CD14-positive monocyte (primary cell): ENCODE results near the gene ZC3H11A. TPM values are rescaled to one million over a fixed set of nuclear protein-coding genes. Genes with fewer than 3 reads are reported as not detected.

Experiments used
- DNase-seq, 3 donors: peaks; one replicate each; pipeline ENCODE4 v3.0.0-alpha.2; 2011 to 2022
- H2AFZ ChIP-seq: 2 replicates; pipeline ENCODE4 v1.6.0; 2012; ENCODE audit warnings: mild to moderate bottlenecking, low read depth, low read length, inconsistent platforms; ENCODE audit not compliant: insufficient read depth, poor library complexity, severe bottlenecking
- H3K27ac ChIP-seq, 2 donors: 1 replicate in 1 of 2; 2 replicates in 1 of 2; pipeline ENCODE4 v1.5.1; 2012 to 2013; ENCODE audit warnings: low read length in 2 of 2, control low read depth in 1 of 2, inconsistent platforms in 1 of 2, low read depth in 1 of 2, mild to moderate bottlenecking in 1 of 2
- H3K27me3 ChIP-seq, 2 donors: one replicate each; pipeline versions ENCODE4 v1.6.0 to v1.6.1; 2011 to 2013; ENCODE audit warnings: low read length in 2 of 2; ENCODE audit not compliant: control insufficient read depth in 2 of 2, insufficient read depth in 2 of 2
- H3K36me3 ChIP-seq, 2 donors: replicated peaks in 1 of 2; 1 replicate in 1 of 2; 2 replicates in 1 of 2; pipeline versions ENCODE4 v1.5.1 to v1.6.1; 2012 to 2013; ENCODE audit warnings: low read length in 2 of 2, control low read depth in 1 of 2, inconsistent platforms in 1 of 2, mild to moderate bottlenecking in 1 of 2; ENCODE audit not compliant: insufficient read depth in 2 of 2, control insufficient read depth in 1 of 2
- H3K4me1 ChIP-seq, 2 donors: 1 replicate in 1 of 2; 2 replicates in 1 of 2; pipeline versions ENCODE4 v1.5.1 to v1.6.1; 2012 to 2013; ENCODE audit warnings: low read length in 2 of 2, control low read depth in 1 of 2, inconsistent platforms in 1 of 2, mild to moderate bottlenecking in 1 of 2, moderate library complexity in 1 of 2; ENCODE audit not compliant: insufficient read depth in 2 of 2, control insufficient read depth in 1 of 2
- H3K4me2 ChIP-seq: replicated peaks from 2 replicates; pipeline ENCODE3; 2012; ENCODE audit warnings: low read length, moderate library complexity, mild to moderate bottlenecking; ENCODE audit not compliant: poor library complexity, severe bottlenecking; ENCODE audit errors: extremely low read depth
- H3K4me3 ChIP-seq, 3 experiments: fragments of 200-600 bp in 1 of 3; sonication (generic) in 1 of 3; replicated peaks in 1 of 3; 1 replicate in 2 of 3; 2 replicates in 1 of 3; pipeline ENCODE4 v1.5.1; 2011 to 2013; ENCODE audit warnings: low read length in 3 of 3, mild to moderate bottlenecking in 3 of 3, control low read depth in 2 of 3, low read depth in 2 of 3, inconsistent platforms in 1 of 3, moderate library complexity in 1 of 3
- H3K79me2 ChIP-seq: 2 replicates; pipeline ENCODE4 v1.6.0; 2012; ENCODE audit warnings: mild to moderate bottlenecking, control low read depth, inconsistent platforms, low read length, moderate library complexity; ENCODE audit not compliant: insufficient read depth
- H3K9ac ChIP-seq: 2 replicates; pipeline ENCODE4 v1.6.0; 2017; ENCODE audit warnings: low read length, mild to moderate bottlenecking; ENCODE audit not compliant: insufficient read depth, poor library complexity, severe bottlenecking
- H3K9me3 ChIP-seq, 2 donors: replicated peaks in 1 of 2; 1 replicate in 1 of 2; 2 replicates in 1 of 2; pipeline versions ENCODE4 v1.5.1 to v1.6.1; 2012 to 2013; ENCODE audit warnings: low read length in 2 of 2, control low read depth in 1 of 2; ENCODE audit not compliant: control insufficient read depth in 1 of 2, insufficient read depth in 1 of 2
- H4K20me1 ChIP-seq: 2 replicates; pipeline ENCODE4 v1.6.0; 2012; ENCODE audit warnings: mild to moderate bottlenecking, low read length, control low read depth, moderate library complexity; ENCODE audit not compliant: insufficient read depth
- H3K27ac Mint-ChIP-seq, 7 donors: one replicate each; pipeline ENCODE4 v1.8.0; 2020; ENCODE audit warnings: mild to moderate bottlenecking in 7 of 7, mixed read lengths in 7 of 7, moderate library complexity in 6 of 7, inconsistent platforms in 2 of 7
- H3K27me3 Mint-ChIP-seq, 3 donors: one replicate each; pipeline ENCODE4 v1.8.0; 2021 to 2022; ENCODE audit warnings: low read depth in 3 of 3, mild to moderate bottlenecking in 3 of 3, mixed read lengths in 3 of 3, moderate library complexity in 3 of 3, inconsistent platforms in 1 of 3
- H3K36me3 Mint-ChIP-seq, 2 donors: one replicate each; pipeline ENCODE4 v1.8.0; 2020; ENCODE audit warnings: mixed read lengths in 2 of 2, inconsistent platforms in 1 of 2, mild to moderate bottlenecking in 1 of 2
- H3K4me1 Mint-ChIP-seq: one replicate; pipeline ENCODE4 v1.8.0; 2020; ENCODE audit warnings: mild to moderate bottlenecking, mixed read lengths
- H3K4me3 Mint-ChIP-seq, 2 donors: one replicate each; pipeline ENCODE4 v1.8.0; 2020; ENCODE audit warnings: mild to moderate bottlenecking in 2 of 2, mixed read lengths in 2 of 2, moderate library complexity in 1 of 2
- H3K9me3 Mint-ChIP-seq, 7 donors: one replicate each; pipeline ENCODE4 v1.8.0; 2020 to 2022; ENCODE audit warnings: mixed read lengths in 7 of 7, mild to moderate bottlenecking in 6 of 7, moderate library complexity in 6 of 7, inconsistent platforms in 2 of 7
- CTCF ChIP-seq: fragments of 200-600 bp; IDR thresholded peaks from one replicate; pipeline ENCODE4 v1.8.0; 2022; ENCODE audit warnings: antibody characterized with exemption, mild to moderate bottlenecking
- WGBS: methylation state at CpG from one replicate; pipeline ENCODE4 v1.1.5; 2013; ENCODE audit warnings: missing lambda C conversion rate; ENCODE audit not compliant: insufficient coverage; 5-methylcytosine and 5-hydroxymethylcytosine counted together
- intact Hi-C, 2 donors: fragments of 100-400 bp; cut with micrococcal nuclease; formaldehyde crosslinking; loops; one replicate each; pipeline versions ENCODE4 v1.15.0 to v1.15.1; 2023
- polyA plus RNA-seq, 3 donors: library from polyadenylated mRNA; depleted of rRNA in 1 of 3; unstranded in 2 of 3; stranded (reverse) in 1 of 3; fragments of 300-500 nt in 2 of 3; fragments of >200 nt in 1 of 3; fragmentation: Illumina TruSeq in 2 of 3; gene quantifications; 1 replicate in 2 of 3; 2 replicates in 1 of 3; pipeline ENCODE4 v1.2.3, GENCODE V29; 2012 to 2021

ZC3H11A gene
- polyA plus RNA-seq, 3 donors: 17.8 to 59.0 (median 23.2) TPM

- H3K27ac Mint-ChIP-seq: no peak overlapping the region
- H3K9ac ChIP-seq: no peak overlapping the region
- H3K4me1 Mint-ChIP-seq: peaks cover 6% of the 10 kb centered on the region
- no peak for TF ChIP-seq CTCF
- H3K36me3 ChIP-seq: no peaks in the 10 kb centered on the region
- no peaks in the 10 kb centered on the region for H3K9me3 ChIP-seq
- intact Hi-C loops: loop anchor here in 1 of 2 donors (10.0 kb wide), 1 partner anchor 272 kb away; no protein-coding TSS in a partner anchor
- H4K20me1 ChIP-seq: no peaks in the 10 kb centered on the region
- no peaks in the 10 kb centered on the region for H3K27me3 ChIP-seq
- no peaks in the 10 kb centered on the region for H3K4me1 ChIP-seq
- peaks cover 0 to 2% (median 0%) of the 10 kb centered on the region in 7 donors for H3K9me3 Mint-ChIP-seq
- H3K36me3 Mint-ChIP-seq: no peaks in the 10 kb centered on the region
- 57% methylated on average over 1 of the region's 4 CpGs for WGBS
- H3K4me3 Mint-ChIP-seq: no peak overlapping the region
- H3K27me3 Mint-ChIP-seq: peaks cover 0 to 1% (median 0%) of the 10 kb centered on the region in 3 donors
- H3K79me2 ChIP-seq: no peaks in the 10 kb centered on the region
- H3K4me3 ChIP-seq: no peak overlapping the region
- H3K4me2 ChIP-seq: no peak overlapping the region
- no peak for DNase-seq
- H2AFZ ChIP-seq: no peak overlapping the region
- no peak overlapping the region for H3K27ac ChIP-seq
Measured at GRCh38 chr1:203776636-203777035, 18.8 kb upstream of the ZC3H11A start.

GRCh38 chr1:203777596-203777995, 17.8 kb upstream of the ZC3H11A start:
- no peaks in the 10 kb centered on the region for H3K79me2 ChIP-seq
- H3K27me3 ChIP-seq: no peaks in the 10 kb centered on the region
- peaks cover 6% of the 10 kb centered on the region for H3K4me1 Mint-ChIP-seq
- H4K20me1 ChIP-seq: no peaks in the 10 kb centered on the region
- H3K36me3 ChIP-seq: no peaks in the 10 kb centered on the region
- H3K4me3 ChIP-seq: no peak overlapping the region
- H3K4me2 ChIP-seq: no peak overlapping the region
- H3K4me3 Mint-ChIP-seq: no peak overlapping the region
- no peak overlapping the region for H3K27ac ChIP-seq
- peaks cover 0 to 2% (median 0%) of the 10 kb centered on the region in 7 donors for H3K9me3 Mint-ChIP-seq
- no peak overlapping the region for H3K27ac Mint-ChIP-seq
- H3K27me3 Mint-ChIP-seq: no peaks in the 10 kb centered on the region
- no peak overlapping the region for H3K9ac ChIP-seq
- intact Hi-C loops: loop anchor here in 1 of 2 donors (10.0 kb wide), 1 partner anchor 273 kb away; no protein-coding TSS in a partner anchor
- H3K4me1 ChIP-seq: no peaks in the 10 kb centered on the region
- no peaks in the 10 kb centered on the region for H3K36me3 Mint-ChIP-seq
- no peak for TF ChIP-seq CTCF
- WGBS: no CpG with 5 or more reads among the region's 3 CpGs
- H2AFZ ChIP-seq: no peak overlapping the region
- no peaks in the 10 kb centered on the region for H3K9me3 ChIP-seq
- no peak for DNase-seq
